Left lung (tissue), 14 donors: ENCODE data around the gene ZMYND15. TPM values are rescaled to one million over a fixed set of nuclear protein-coding genes. Genes with fewer than 3 reads are reported as not detected.
A peak's percentile ranks its signal among the peaks of the same experiment; 100 is the strongest.
"Not testable (repeated sequence)": the region's sequence is repeated elsewhere in the genome, so short reads cannot be mapped to it uniquely, and the experiment has no call there.

Experiments
- ATAC-seq: fragments of 200-7000 bp; cut with Tn5 transposase; one replicate; pipeline ENCODE4 v1.9.1; 2020; ENCODE audit warnings: moderate library complexity
- DNase-seq, 4 donors: peaks; one replicate each; pipeline ENCODE4 v3.0.0-alpha.2; 2013 to 2020
- H3K27ac ChIP-seq, 2 donors: fragments of 200-600 bp; sonication (generic) in 1 of 2; one replicate each; pipeline versions ENCODE4 v1.5.0 to v1.8.0; 2020 to 2021
- H3K27me3 ChIP-seq, 2 donors: fragments of 200-600 bp; sonication (generic) in 1 of 2; one replicate each; pipeline versions ENCODE4 v1.5.0 to v1.8.0; 2020 to 2021
- H3K36me3 ChIP-seq, 2 donors: fragments of 200-600 bp; sonication (generic) in 1 of 2; one replicate each; pipeline versions ENCODE4 v1.5.0 to v1.8.0; 2020 to 2021
- H3K4me1 ChIP-seq, 2 donors: fragments of 200-600 bp; one replicate each; pipeline ENCODE4 v1.8.0; 2021
- H3K4me3 ChIP-seq, 2 donors: fragments of 200-600 bp; sonication (generic) in 1 of 2; one replicate each; pipeline versions ENCODE4 v1.5.0 to v1.8.0; 2020 to 2021; ENCODE audit warnings: mild to moderate bottlenecking in 1 of 2
- H3K9me3 ChIP-seq, 2 donors: fragments of 200-600 bp; sonication (generic) in 1 of 2; one replicate each; pipeline versions ENCODE4 v1.5.0 to v1.8.0; 2020 to 2021
- CTCF ChIP-seq, 2 donors: fragments of 200-600 bp; sonication (generic) in 1 of 2; IDR thresholded peaks; one replicate each; pipeline versions ENCODE4 v1.5.0 to v1.8.0; 2021; ENCODE audit warnings: antibody characterized with exemption in 2 of 2
- intact Hi-C, 2 donors: fragments of 100-400 bp; cut with DNase I; formaldehyde crosslinking; loops; one replicate each; pipeline versions ENCODE4 v1.11.2 to v1.14.2; 2022
- long read RNA-seq, 12 donors: library from polyadenylated mRNA in 2 of 12; unstranded in 2 of 12; transcript quantifications; one replicate each; pipeline ENCODE4 v2.0.0 and lab custom pipeline, GENCODE V29; 2019 to 2026
- polyA plus RNA-seq, 6 donors: library from polyadenylated mRNA; unstranded; fragments of 120-200 nt; gene quantifications; one replicate each; pipeline ENCODE4 v1.2.1, GENCODE V29; 2013; ENCODE audit not compliant: insufficient read length in 6 of 6
- total RNA-seq, 2 donors: library from RNA; stranded (reverse); fragmentation: NEBNext Ultra II Directional; extraction: Animal tissue kit (Norgen Biotek cat#: 25700); gene quantifications; one replicate each; pipeline ENCODE4 v1.2.1, GENCODE V29; 2021
- donor health status: DM: no; HTN: yes; CAD: no.
- donor health status: DM: no; HTN: no; CAD: no.

Gene ZMYND15, protein sequence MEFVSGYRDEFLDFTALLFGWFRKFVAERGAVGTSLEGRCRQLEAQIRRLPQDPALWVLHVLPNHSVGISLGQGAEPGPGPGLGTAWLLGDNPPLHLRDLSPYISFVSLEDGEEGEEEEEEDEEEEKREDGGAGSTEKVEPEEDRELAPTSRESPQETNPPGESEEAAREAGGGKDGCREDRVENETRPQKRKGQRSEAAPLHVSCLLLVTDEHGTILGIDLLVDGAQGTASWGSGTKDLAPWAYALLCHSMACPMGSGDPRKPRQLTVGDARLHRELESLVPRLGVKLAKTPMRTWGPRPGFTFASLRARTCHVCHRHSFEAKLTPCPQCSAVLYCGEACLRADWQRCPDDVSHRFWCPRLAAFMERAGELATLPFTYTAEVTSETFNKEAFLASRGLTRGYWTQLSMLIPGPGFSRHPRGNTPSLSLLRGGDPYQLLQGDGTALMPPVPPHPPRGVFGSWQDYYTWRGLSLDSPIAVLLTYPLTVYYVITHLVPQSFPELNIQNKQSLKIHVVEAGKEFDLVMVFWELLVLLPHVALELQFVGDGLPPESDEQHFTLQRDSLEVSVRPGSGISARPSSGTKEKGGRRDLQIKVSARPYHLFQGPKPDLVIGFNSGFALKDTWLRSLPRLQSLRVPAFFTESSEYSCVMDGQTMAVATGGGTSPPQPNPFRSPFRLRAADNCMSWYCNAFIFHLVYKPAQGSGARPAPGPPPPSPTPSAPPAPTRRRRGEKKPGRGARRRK
- 1 to 10 TPM; 4.1 to 5.2 TPM for total RNA-seq
- under 1 TPM; 0.34 to 0.84 (median 0.51) TPM for polyA plus RNA-seq
- long read RNA-seq, donor 1 = 0 reads
- long read RNA-seq, donor 2 = 0 reads
- long read RNA-seq, donor 3 = 0 reads
- long read RNA-seq, donor 4 = 0 reads
- long read RNA-seq, donor 5 = 0 reads
- long read RNA-seq, donor 6 = 0 reads
- long read RNA-seq, donor 7 = 0 reads
- long read RNA-seq, donor 8, partial matches to known transcripts = 0 of 11 reads
- long read RNA-seq, donor 8, other reads (novel, unspliced or antisense) = 11 of 11 reads
- long read RNA-seq, donor 9 = 0 reads
- long read RNA-seq, donor 10 = 0 reads
- long read RNA-seq, donor 11 = 0 reads
- long read RNA-seq, donor 12 = 0 reads

- Histone ChIP-seq H3K4me1 (peaks cover 7 to 53% of the 10 kb centered on the region in 2 donors), H3K9me3 (no peaks in the 10 kb centered on the region), H3K27me3 (peaks cover 0 to 27% of the 10 kb centered on the region in 2 donors), H3K36me3 (peaks cover 0 to 18% of the 10 kb centered on the region in 2 donors), H3K4me3 (peak within 1 kb of the TSS; percentile 79 to 89), H3K27ac (peak within 1 kb of the TSS; percentile 78 to 88)
- intact Hi-C loops = no loop called here
- TF ChIP-seq CTCF (IDR thresholded peaks at IDR 0.05) = no peak
- peak in 3 of 4 donors; percentile 66 to 94 (median 68) for DNase-seq
- peak; percentile 80 for ATAC-seq
These were observed at the start of gene ZMYND15, which contains the start of gene CXCL16 for GRCh38 chr17:4739122-4740024. TSS of gene ZMYND15 (plus strand) at chr17:4739833. CDS start at chr17:4740549, 716 bp downstream. TSS of gene CXCL16 (minus strand) at chr17:4739928. CDS start at chr17:4739339, 589 bp downstream.

DNA sequence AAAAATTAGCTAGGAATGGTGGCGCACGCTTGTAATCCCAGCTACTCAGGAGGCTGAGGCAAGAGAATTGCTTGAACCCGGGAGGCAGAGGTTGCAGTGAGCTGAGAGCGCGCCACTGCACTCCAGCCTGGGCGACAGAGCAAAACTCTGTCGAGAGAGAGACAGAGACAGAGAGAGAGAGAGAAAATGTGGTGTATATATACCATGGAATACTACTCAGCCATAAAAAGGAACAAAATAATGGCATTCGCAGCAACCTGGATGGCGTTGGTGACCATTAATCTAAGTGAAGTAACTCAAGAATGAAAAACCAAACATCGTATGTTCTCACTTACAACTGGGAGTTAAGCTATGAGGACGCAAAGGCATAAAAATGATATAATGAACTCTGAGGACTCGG lies 49.8 kb upstream of the ZMYND15 start:
- H3K27me3 ChIP-seq, H3K27ac ChIP-seq, DNase-seq, H3K4me3 ChIP-seq, H3K9me3 ChIP-seq, H3K4me1 ChIP-seq, ATAC-seq, intact Hi-C loops: not testable (repeated sequence)
- peaks cover 0 to 32% of the 10 kb centered on the region in 2 donors for H3K36me3 ChIP-seq

GRCh38 chr17:4690745-4691144 lies 48.9 kb upstream of the ZMYND15 start:
- Histone ChIP-seq H3K36me3 (peaks cover 0 to 32% of the 10 kb centered on the region in 2 donors), H3K27me3 (no peaks in the 10 kb centered on the region), H3K4me1 (peaks cover 0 to 5% of the 10 kb centered on the region in 2 donors), H3K4me3 (no peak overlapping the region), H3K9me3 (no peaks in the 10 kb centered on the region), H3K27ac (no peak overlapping the region)
- intact Hi-C loops = no loop called here
- no peak for TF ChIP-seq CTCF (IDR thresholded peaks at IDR 0.05)
- no peak for ATAC-seq
- no peak for DNase-seq

GRCh38 chr17:4691686-4692085 lies 47.9 kb upstream of the ZMYND15 start:
- no peaks in the 10 kb centered on the region for H3K27me3 ChIP-seq
- peaks cover 0 to 27% of the 10 kb centered on the region in 2 donors for H3K36me3 ChIP-seq
- ATAC-seq = no peak
- no peak for TF ChIP-seq CTCF (IDR thresholded peaks at IDR 0.05)
- intact Hi-C loops = no loop called here
- DNase-seq = no peak
- H3K9me3 ChIP-seq = no peaks in the 10 kb centered on the region
- peaks cover 0 to 13% of the 10 kb centered on the region in 2 donors for H3K4me1 ChIP-seq
- no peak overlapping the region for H3K27ac ChIP-seq
- no peak overlapping the region for H3K4me3 ChIP-seq

DNA sequence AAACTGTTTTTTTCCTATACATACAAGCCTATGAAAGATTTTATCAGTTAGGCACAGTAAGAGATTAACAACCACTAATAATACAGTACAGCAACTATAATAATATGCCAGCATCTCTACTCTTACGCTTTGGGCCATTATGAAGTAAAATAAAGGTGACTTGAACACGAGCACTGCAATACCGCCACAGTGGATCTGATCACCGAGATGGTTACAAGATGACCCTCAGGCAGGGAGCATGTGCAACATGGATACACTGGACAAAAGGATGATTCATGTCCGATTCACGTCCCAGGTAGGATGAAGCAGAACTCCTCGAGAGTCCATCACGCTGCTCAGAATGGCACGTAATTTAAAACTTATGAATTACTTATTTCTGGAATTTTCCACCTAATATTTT lies 46.2 kb upstream of the ZMYND15 start:
- intact Hi-C loops = no loop called here
- TF ChIP-seq CTCF (IDR thresholded peaks at IDR 0.05) = no peak
- no peak overlapping the region for H3K4me3 ChIP-seq
- DNase-seq (no peak), ATAC-seq (no peak)
- H3K27ac ChIP-seq = no peak overlapping the region
- H3K9me3 ChIP-seq = no peaks in the 10 kb centered on the region
- H3K4me1 ChIP-seq = peaks cover 0 to 17% of the 10 kb centered on the region in 2 donors
- H3K36me3 ChIP-seq = peaks cover 0 to 22% of the 10 kb centered on the region in 2 donors
- no peaks in the 10 kb centered on the region for H3K27me3 ChIP-seq
